HG03159 (cell line): Measurements from ENCODE around the gene ZBTB48.
"Not testable (repeated sequence)": the region's sequence is repeated elsewhere in the genome, so short reads cannot be mapped to it uniquely, and the experiment has no call there.

Experiments used
- ATAC-seq: cut with Tn5 transposase; IDR thresholded peaks from one replicate; pipeline ENCODE4 v1.9.1; 2021; ENCODE audit warnings: mild to moderate bottlenecking, moderate library complexity; ENCODE audit not compliant: unreplicated experiment

The ZBTB48 gene

DNA sequence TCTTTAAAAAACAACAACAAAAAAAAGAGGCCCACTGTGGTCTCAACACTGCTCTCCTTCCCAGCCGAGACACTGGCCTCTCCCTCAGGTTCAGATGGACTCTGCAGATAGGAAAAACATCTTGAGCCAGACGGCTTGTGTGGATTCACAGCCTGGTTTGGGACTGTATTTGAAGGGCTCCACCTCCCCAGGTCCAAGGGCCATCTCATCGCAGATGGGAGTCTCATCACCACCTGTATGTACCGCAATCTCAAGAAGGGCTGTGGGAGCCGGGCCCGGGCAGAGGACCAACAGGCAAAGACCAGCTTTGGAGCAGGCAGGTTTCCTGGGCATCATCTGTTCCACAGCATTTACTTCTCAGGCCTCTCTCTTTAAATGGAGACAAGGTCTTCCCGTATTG, 10.3 kb downstream of the ZBTB48 start:
- no peak for ATAC-seq

DNA sequence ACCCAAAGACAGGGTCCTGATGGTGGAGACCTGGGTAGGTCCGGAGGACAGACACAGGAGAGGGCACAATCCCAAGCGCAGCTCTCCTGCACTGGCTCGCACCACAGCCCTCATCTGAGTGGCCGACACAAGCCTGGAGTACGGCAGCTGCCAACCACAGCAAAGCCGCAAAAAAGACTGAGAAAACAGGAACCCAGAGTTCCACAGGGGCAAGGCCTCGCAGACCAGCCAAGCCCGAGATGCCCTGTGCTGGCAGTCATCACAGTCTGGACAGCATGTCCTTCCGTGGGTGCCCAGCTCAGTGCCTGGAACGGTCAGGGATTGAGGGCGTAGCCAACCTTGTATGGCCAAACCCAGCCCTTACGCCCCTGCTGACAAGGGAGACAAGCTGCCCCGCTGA, 11.4 kb downstream of the ZBTB48 start:
- ATAC-seq, result no peak

DNA sequence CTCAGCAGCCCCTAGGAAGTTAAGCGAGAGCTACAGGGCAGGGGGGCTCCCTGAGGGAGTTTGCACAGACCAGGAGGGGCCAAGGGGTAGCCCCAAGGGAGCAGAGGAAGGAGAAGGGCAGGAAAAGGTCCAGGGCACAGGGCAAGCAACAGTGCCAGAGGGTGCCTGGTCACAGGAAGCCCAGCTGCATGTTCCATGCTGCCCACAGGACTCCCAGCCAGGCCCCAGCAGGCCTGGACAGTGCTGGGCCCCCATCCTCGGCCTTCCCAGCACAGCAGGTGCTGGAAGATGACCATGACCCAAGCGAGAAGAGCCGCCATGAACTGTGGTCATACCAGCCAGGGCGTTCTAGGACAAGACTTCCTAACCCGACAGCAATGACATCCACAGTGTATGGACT, 11.8 kb downstream of the ZBTB48 start:
- ATAC-seq, result no peak

DNA sequence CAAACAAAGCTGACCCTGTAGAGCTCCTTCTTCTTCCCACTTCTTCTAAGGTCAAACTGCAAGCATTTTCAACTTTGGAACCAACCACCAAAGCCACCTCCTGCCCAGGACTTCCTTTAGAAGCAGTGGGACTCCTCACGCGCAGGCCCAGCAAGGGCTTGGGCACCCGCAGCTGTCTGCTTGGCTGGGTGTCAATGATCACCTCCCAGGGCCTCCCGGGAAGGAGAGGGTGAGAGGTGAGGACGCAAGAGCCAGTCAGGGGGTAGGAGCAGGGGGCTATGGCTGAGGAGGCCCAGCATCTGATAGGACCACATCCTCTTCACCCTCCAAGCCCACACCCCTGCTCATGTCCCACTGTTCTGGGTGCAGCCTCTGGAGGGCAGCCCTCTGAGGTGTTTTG, 12.6 kb downstream of the ZBTB48 start:
- ATAC-seq, result no peak

DNA sequence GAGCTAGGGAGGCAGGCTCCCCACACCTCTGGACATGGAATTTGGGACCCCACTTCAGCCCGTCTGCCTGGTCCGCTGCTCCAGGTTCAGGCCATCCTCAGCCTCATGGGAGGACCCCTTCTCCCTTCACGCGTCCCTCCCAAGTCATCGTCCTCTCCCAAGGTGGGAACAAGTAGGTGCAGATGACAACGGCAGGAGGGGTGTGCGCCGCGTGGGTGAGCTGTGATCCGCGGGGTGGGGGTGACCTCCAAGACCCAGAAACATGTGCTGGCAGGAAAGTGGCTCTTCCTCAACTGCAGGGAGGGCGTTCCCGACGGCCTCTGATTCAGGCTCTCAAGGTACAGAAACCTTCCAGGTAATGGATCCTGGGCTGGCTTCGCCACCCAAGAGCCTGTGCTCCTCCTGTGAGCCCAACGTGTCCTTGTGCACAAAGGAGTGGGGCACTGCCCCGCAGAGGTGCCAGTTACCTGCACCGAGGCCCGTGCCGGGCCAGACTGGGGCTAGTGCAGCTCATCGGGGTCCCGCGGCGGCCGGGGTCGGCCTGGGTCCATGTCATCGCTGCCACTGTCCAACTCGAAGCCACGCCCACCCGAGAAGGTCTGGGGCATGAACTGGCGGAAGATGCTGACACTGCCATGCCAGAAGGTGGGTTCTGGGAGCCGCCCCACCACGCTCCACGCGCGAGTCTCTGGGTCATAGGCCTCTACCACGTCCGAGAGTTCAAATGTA, 13.2 kb downstream of the ZBTB48 start:
- no peak for ATAC-seq

DNA sequence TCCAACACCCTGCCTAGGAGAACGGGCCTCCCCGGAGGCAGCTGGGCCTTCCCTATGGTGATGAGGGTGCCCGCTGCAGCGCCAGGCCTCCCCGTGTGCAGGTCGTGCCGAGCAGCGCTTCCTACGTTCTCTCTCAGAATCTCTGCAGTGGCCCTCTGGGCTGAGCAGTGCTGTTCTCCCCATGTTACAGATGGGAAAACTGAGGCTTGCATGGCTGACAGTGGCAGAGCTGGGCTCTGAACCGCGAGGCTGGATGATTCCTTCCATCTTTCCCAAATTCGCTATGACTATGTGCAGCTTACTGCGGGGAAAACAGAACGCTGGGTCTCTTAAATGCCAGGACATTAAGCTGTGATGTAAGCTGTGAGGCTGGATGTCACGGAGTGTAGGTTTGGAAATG, 14.0 kb downstream of the ZBTB48 start:
- no peak for ATAC-seq

DNA sequence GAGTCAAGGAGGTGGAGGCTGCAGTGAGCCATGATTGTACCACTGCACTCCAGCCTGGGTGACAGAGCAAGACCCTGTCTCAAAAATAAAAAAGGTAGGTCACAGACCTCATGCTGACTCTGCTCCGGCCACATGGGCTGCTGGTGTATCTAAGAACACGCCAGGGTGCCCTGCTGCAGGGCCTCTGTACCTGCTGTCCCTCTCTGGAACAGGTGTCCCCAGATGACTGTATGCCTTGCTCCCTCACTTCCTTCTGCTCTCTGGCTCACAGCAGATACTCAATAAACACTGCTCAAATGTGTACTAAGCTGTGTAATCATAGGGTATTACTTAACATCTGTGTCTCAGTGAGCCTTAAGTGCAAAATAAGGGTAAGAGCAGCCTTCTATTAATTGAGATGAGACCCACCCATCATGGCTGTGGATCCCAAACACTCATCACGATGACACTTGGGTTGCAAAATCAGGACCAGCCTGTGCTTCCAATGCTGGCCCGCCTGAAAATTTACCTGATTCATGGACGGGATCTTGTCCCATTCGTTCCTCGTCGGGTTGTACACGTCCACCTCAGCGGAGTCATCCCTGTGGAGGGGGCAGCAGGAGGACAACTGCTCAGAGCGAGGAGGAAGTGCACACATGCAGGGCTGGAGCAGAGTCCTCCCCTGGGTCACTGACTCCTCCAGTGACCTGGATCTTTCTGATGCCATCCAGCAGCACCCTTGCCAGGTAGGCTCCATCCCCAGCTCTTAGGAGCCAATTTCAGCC, 15.4 kb downstream of the ZBTB48 start:
- no peak for ATAC-seq

DNA sequence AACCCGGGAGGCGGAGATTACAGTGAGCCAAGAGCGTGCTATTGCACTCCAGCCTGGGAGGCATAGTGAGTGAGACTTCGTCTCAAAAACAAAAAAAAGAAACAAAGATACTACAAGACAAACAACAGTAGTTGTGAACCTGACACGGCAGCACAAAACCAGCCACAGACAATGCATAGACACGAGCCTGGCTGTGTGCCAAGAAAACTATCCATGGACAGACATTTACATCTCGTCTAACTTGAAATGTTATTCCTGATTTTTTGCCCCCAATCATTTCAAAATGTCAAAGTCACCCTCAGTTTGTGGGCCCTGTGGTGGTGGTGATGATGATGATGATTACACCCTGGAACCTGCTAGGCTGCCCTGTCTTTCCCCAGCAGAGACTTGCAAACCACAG, 16.6 kb downstream of the ZBTB48 start:
- no peak for ATAC-seq

DNA sequence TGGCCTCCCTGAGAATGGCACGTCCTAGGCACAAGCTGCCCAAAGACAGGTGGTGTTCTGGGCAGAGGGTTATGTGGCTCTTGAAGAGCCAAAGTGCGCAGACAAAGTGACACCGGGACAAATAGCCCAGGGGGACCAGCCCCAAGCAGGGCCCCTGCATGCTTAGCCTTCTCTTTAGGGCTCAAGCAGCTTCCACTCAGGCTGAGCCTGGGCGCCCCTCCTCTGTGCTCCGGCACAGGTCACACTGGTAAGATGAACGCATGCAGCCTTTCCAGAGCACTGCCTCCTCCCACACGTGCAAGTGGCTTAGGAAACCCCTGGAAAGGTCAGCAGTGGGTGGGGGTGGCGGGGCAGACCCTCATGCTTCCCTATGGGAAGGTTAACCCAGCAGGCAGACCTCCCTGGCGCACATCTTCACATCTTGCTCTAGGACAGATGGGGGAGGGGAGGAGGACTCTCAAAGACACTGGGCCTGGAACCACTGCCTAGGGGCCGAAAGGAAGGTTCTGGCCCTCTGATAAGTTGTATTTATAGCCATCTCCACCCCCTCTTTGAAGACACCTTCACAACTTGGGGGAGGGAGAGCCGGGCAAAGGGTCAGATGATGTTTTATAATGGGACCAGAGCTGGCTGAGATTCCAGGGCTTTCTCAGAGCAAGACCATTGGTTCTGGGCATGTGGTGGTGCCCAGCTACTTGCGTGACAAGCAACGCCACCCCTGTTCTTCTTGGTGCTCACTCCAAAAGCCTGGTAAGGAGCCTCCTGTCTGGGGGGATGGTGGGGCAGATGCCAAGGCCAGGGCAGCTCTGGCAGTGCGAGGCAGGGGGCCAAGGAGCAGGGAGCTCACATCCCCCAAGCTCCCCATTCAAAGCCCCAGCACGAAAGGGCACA, 17.3 kb downstream of the ZBTB48 start:
- ATAC-seq, result no peak

DNA sequence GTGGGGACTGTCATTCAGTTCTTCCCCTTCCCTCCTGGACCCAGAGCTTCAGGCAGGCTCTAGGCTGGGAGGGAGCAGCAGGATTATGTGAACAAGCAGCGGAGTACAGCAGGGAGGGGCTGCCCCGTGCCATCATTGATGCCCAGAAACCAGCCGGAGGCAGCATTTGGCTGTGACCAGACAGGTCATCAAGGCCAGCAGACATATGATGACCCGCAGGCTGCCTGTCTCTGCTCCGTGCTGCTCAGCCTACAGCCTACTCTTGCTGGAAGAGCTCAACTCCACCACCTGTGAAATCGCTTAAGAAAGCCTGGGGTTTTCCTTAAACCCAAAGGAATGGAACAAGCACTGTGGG, 18.0 kb downstream of the ZBTB48 start:
- no peak for ATAC-seq

DNA sequence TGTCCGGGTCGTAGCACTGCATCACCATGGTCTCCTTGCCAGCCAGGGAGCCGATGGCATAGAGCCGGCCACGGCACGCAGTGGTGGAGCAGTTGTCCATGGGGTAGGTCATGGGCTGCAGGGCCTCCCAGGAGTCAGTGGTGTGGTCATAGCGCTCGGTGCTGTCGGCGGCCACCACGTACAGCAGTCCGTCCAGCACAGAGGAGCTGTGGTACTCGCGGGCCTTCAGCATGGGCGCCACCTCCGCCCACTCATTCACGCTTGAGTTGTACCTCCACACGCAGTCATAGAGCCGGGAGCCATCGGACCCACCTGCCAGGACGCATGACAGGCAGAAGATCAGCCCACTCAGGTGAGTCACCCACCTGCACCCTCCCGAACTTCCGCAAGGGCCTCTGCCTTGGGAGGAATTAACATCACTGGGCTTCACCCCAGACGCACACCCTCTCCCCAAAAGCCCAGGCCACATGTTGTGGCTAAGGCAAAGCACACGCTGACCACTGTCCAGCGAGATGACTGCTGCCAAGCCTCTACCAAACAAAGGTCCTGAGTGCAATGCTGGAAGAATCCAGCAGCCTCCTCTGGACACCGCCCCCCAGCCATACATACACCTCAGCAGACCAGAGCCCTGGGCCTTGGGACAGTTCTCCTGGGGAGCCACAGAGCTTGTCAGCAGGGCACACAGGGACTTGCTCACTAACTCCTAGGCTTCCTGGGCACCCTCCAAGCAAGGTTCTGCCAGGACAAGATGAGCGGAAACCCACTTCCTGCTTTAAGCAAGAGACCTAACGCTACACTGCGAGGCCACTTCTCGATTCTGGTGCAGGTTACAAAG, 19.6 kb downstream of the ZBTB48 start:
- no peak for ATAC-seq

DNA sequence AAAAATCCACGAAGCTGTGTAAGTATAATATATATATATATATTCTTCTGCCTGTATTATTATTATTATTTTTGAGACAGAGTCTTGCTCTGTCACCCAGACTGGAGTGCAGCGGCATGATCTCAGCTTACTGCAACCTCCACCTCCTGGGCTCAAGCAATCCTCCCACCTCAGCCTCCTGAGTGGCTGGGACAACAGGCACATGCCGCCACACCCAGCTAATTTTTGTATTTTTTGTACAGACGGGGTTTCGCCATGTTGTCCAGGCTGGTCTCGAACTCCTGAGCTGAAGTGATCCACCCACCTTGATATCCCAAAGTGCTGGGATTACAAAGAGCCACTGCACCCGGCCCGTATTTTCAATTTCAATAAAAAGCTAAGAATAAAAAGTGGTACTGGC, 20.2 kb downstream of the ZBTB48 start:
- ATAC-seq, result not testable (repeated sequence)

DNA sequence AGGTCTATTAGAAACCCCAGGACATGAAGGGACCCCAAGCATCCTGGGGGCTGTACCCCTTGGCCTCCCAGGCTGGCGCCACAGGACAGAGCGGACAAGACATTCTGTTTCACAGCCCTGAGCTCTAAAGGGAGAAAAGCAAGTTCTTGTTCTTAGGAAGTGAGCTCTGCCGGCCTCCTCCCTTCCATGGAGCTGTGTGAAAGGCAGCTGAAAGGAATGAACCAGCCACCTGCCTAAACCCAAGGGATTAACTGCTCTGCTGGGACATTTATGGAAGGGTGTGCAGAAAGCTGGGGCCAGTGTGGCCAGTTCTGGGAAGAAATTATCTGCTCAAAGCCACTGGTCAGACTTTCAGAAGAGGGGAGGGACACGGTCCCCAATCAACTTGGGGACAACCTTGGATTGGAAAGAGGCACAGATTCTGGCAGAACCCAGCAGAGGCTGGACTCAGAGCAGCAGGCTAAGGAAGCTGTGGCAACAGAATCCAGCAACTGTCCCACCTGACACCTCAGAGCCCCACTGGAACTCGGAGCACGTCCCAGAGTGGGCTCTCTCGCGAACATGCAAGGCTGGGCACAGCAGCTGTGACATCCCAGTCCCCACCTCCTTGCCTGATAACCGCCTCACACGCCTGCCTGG, 20.7 kb downstream of the ZBTB48 start:
- no peak for ATAC-seq

DNA sequence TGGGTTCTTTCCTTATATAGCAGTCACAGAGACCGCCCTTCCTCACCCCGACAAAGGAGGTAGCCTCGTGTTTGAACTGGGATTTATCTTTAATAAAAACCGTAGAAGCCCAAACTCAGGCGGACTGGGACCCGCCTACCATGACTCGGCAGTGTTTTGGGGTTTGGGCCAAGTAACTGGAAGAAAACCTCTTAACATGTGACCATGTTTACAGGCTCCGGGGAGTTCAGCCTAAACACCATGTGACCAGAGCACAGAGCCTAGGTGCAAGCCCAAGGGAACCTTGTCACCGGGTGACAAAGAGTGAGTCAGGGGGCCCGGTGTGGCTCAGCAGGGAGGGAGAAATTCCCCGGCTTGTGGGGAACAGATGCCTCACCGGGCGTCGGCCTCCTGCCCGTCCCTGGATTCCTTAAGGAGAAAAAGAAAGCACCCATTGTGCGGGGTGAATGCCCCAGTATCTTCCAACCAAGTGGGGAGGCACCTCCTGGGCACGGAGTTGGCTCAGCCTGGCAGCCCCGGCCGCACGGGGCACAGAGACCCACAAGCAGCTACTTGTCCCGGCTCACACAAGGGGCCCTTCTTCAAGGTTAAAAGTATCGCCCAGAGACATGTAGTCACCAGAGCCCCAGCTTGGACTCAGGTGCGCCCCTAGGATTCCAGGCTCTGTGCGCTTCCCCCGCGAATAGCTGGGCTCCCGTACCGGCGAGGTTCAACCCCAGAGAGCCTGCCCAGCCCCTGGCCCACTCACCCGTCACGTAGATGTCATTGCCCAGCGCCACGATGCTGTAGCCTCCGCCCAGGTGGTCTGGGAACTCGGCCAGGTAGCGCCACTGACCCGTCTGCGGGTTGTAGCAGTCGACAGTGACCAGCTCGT, 21.5 kb downstream of the ZBTB48 start:
- peak; percentile 30 for ATAC-seq

DNA sequence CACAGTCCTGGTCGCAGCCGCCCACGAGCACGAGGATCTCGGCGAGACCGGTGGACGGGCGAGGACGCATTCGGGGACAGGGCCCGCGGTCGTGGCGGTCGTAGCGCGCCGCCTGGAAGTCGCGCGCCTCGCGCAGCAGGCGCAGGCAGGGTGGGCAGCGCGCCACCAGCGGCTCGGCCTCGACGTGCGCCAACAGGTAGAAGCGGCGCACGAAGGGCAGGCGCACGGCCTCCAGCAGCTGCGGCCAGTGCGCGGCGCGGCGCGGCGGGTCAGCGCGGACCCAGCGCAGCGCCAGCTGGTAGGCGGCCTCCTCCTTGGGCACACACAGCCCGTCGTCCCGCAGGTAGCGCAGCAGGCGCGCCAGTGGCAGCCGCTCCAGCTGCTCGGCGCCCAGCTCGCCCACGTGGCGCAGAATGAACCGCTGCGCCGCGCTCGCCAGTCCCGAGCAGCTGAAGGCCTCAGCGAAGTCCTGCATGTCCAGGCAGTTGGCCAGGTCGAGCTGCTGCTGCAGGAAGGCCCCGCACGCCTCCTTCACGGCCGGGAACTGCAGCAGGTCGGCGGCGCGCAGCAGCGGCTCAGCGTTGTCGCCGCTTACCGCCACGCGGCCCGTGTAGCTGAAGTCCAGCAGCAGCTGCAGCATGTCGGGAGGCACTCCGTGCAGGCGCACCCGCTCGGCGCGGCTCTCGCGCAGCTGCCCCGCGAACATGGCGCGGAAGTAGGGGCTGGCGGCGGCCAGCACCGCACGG, 22.3 kb downstream of the ZBTB48 start:
- ATAC-seq, result peak; percentile 35

DNA sequence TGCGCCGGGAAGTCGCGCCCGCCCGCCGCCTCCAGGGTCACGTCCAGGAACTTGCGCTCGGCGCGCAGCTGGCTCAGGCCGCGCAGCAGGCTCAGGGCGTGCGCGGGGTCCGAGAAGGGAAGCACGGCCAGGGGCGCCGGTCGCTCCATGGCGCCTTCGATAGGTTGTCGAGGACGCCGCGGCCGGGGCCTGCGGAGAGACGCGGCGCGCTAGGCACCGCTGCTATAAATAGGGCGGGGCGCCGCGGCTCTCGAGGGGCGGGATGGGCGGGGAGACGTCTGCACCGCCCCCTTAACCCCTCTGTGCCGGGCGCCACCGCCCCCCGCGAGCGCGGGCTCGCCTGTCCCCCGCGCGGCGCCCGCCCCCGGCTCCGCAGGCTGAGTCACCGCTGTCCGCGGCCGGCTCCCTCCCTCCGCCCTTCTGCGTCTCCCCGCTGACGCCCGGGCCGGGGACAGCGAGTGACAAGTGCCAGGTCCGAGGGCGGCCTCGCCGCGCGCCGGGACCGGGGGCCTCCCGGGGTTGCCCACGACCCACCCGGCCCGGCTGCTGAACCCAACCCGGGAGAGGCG, 23.0 kb downstream of the ZBTB48 start, which contains the start of gene KLHL21:
Gene KLHL21 (minus strand): TSS at position 201 of the 569 bp plus-strand sequence. CDS start 52 bp downstream, at position 149.
- peak; percentile 46 for ATAC-seq

DNA sequence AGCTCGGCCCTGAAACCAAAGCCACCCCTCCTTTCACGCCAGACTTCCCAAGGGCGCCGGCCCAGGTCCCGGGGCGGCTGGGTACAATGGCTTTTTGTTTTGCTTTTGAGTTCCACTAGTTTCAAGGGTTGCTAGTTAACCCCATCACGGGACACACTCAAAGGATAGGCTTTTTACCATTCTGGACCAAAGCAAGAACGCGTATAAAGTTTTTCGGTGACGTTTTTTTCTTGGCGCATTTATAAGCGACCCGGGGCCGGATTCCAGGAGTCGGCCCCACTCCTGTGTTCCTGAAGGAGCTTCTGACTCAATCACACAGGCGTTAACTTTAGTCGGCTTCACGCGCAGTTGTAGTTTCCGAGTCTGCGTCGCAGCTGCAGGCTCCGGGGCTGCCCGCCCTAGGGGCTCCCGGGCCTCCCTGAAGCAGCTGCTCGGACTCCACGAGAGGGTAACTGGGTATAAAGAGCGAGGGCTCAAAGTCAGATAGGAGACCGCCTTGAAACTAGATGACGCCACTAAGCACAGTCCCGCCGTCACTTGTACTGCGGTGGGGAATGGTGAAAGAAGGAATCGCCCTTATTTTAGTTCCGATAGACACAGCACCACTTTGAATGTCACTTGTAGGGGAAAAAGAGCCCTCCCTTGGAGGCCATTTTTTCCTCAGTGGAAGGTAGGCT, 23.6 kb downstream of the ZBTB48 start:
- ATAC-seq, result peak; percentile 32
